ENCODE results near the gene CEACAM3. TPM values are rescaled to one million over a fixed set of nuclear protein-coding genes. Genes with fewer than 3 reads are reported as not detected.

The CEACAM3 gene
- polyA plus RNA-seq, 3 donors: 0.09 to 0.15 TPM; not detected in 1

DNA sequence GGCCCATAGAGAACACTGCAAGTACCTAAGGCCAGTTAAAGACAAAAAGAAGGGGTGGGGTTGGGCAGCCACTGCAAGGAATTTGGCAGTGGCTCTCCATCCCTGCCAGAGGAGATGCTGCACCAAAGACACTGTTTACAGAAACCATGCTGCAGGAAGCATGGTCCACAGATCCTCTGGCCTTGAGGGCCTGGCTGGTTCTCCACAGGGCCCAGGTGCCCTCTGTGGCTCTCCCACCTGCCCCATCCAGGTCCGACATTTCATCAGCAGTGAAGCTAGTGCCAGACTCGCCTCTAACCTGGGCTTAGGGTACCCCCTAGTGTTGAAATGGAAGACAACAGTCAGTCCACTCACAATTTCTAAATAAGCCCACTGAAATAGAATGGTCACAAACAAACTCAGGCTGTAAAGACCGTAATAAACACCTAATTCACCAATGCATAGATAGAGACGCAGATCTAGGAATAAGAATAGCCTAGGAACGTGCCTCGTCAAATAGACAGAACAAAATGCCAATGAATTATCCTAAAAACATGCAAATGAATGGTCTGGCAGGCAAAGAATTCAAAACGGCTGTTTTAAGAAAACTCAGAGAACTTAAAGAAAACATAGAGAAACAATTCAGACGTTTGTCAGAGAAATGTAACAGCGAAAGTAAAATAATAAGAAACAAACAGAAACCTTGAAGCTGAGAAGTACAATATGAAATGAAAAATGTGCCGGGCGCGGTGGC lies 24.8 kb downstream of the CEACAM3 start:
- DNase-seq (ENCODE audit: extremely low read depth in 1 of 11, low read depth in 9 of 11, low spot score in 4 of 11): peak in 8 of 11 donors; percentile 9 to 29 (median 14)

DNA sequence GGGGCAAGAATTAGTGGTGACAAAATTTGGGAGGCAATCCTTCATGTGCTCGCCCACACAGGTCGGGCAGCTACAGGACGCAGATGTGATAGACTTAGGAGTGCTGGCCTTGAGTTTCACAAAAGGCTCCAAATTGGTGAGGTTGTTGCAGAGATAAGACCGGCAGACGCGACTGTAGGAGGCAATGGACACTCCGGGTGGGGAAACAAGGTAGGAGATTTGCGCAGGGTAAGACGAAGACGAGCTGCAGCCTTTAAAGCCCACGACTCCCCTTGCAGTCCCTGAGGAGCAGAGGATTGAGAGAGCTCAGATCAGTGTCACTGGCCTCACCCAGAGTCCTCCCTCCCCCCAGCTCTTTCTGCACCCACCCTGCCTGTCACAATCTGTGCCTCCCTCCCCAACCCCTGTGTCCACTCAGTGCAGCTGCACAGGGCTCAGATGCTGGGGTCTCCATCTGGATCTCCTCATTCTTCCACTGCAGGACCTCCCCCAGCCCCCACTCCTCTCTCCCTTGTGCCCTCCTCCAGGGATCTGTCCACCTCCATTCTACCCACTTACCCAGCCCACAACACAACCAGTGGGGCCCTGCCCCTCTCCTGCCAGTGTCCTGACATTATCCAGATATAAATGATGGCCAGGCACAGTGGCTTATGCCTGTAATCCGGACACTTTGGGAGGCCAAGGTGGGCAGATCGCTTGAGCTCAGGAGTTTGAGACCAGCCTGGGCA lies 41.8 kb downstream of the CEACAM3 start:
- no peak for DNase-seq (ENCODE audit: extremely low read depth in 1 of 11, low read depth in 9 of 11, low spot score in 4 of 11)

DNA sequence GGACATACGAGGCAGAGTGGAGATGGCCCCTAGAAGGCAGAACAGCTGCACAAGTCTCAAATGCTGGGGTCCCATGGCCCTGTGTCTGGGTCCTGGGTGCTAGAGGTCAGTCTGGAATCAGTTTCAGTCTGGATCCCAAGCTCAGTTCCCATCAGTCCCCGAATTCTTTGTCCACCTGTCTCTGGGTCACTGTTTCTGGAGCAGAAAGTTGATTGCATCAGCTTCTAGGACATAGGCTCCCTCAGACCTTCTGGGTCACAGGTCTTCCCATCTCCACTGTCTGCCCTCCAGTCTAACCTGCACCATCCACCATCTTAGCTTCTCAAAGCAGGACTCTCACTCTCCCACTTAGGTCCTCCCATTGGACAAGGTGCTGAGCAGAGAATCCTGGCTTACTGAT lies 42.8 kb downstream of the CEACAM3 start:
- no peak for DNase-seq (ENCODE audit: extremely low read depth in 1 of 11, low read depth in 9 of 11, low spot score in 4 of 11)

DNA sequence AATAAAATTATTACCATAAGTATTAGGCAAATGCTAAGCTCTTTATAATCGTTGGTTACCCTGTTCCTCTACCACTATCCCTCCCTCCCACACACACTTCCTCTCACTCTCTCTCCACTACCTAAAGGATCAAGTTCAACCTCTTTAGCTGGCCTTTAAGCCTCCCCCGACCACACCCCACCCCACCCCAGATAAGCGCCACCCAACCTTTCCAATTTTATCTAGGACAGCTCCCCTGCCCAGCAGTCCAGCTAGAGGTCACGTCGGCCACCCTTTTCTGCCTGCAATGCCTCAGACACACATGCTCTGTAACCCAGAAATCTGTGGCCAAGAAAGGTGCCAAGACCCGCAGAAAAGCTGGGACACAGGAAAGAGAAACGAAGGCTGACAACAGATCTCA lies 47.0 kb downstream of the CEACAM3 start:
- DNase-seq (ENCODE audit: extremely low read depth in 1 of 11, low read depth in 9 of 11, low spot score in 4 of 11): no peak

DNA sequence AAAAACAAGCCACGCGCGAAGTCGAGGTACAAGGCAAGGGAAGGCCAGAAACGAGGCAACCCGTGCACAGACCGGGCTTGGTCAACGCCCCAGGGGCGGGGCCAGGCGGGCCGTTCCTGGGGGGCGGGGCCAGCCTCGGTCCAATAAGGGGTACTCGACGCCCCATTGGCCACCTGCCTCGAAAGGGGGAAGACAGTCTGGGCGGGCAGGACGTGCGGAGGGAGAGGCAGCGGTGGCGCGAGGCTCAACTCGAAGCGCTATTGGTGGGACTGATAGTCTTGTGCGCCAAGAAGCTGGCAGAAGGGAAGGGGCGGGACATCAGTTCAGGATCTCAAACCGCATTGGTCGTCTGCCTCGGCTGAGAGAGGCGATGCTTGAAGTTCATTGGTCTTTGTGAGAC lies 48.2 kb downstream of the CEACAM3 start, which contains the start of gene LYPD4:
TSS of gene LYPD4 (minus strand) at position 83 of the 400 bp plus-strand sequence. CDS start 5,398 bp downstream, outside the sequence.
- no peak for DNase-seq (ENCODE audit: extremely low read depth in 1 of 11, low read depth in 9 of 11, low spot score in 4 of 11)

DNA sequence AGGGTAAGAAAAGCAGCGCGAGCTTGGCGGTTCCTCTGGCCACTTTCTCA lies 48.4 kb downstream of the CEACAM3 start, which contains the start of gene DMRTC2:
TSS of gene DMRTC2 (plus strand) at position 42 of the 50 bp plus-strand sequence. CDS start 2,387 bp downstream, outside the sequence.
- DNase-seq (ENCODE audit: extremely low read depth in 1 of 11, low read depth in 9 of 11, low spot score in 4 of 11): no peak

DNA sequence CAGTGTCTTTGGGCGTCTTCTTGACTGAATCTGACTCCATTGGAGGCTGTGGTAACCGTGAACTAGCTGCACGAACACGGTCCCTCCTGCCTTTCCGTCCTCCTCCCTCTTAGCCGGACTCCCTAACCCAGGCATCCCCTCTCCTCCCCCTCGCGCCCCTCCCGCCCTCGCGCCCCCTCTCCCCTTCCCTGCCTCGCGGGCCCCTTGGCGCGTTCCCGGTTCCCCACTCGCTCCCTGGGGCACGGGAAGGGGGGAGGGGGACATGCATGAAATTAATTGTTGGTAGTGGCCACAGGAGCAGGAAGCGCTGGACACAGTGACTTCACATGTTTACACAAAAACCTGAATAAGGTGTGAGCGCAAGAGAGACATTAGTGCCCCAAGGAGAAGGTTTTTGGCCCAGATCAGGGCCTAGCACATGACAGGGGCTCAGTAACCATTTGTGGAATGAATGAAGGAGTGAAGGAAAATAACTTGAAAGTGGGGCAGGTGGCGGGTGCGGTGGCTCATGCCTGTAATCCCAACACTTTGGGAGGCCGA lies 48.7 kb downstream of the CEACAM3 start:
- no peak for DNase-seq (ENCODE audit: extremely low read depth in 1 of 11, low read depth in 9 of 11, low spot score in 4 of 11)

DNA sequence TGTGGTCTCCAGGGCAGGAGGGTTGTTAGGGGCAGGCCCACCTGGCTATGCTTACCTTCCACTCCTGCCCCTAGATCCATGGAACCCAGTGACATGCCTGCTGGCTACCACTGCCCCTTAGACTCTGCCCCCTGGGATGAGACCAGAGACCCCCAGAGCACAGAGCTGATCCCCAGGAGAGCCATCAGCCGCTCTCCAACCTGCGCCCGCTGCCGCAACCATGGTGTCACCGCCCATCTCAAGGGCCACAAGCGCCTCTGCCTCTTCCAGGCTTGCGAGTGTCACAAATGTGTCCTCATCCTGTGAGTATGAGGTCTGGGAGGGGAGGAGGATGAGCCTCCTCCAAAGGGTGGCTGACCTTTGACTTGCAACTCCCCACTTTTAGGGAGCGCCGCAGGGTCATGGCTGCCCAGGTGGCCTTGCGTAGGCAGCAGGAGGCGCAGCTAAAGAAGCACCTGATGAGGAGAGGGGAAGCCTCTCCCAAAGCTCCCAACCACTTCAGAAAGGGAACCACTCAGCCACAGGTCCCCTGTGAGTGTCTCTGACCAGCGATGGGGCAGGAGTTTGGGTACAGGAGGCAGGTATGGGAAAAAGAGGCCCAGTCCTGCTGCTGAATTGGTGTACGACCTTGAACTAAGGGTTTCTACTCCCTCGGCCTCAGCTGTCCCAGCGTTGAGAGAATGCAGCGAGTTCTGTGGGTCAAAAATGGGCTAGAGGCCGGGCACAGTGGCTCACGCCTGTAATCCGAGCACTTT lies 51.1 kb downstream of the CEACAM3 start:
- no peak for DNase-seq (ENCODE audit: extremely low read depth in 1 of 11, low read depth in 9 of 11, low spot score in 4 of 11)

DNA sequence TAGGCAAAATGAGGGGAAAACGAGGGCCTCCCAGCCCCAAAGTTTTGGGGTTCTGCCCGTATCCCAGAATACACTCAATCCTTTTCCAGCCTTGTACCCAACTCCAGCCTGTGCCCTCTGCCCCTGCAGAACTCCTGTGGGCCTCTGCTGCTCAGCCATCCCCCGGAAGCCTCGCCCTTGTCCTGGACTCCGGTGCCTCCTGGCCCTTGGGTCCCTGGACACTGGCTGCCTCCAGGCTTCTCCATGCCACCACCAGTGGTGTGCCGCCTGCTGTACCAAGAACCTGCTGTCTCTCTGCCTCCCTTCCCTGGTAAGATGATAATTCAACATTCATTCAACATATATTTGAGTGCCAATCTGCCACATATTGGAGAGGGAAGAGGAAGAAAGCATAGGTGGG lies 52.3 kb downstream of the CEACAM3 start:
- DNase-seq (ENCODE audit: extremely low read depth in 1 of 11, low read depth in 9 of 11, low spot score in 4 of 11): no peak

DNA sequence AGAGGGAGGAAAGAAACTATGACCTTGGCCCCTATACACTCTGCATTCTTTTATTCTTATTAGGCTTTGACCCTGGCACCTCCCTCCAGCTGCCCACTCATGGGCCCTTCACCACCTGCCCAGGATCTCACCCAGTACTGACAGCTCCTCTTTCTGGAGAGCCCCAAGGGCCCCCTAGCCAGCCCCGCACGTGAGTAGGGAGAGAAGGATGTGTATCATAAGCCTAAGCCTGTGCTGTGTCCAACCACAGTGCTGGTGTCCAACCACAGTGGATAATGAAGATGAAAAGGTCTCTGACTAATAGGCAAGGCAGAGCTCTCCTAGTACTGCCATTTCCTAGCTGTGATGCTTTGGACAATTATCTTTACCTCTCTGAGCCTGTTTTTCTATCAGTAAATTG lies 52.7 kb downstream of the CEACAM3 start:
- no peak for DNase-seq (ENCODE audit: extremely low read depth in 1 of 11, low read depth in 9 of 11, low spot score in 4 of 11)

DNA sequence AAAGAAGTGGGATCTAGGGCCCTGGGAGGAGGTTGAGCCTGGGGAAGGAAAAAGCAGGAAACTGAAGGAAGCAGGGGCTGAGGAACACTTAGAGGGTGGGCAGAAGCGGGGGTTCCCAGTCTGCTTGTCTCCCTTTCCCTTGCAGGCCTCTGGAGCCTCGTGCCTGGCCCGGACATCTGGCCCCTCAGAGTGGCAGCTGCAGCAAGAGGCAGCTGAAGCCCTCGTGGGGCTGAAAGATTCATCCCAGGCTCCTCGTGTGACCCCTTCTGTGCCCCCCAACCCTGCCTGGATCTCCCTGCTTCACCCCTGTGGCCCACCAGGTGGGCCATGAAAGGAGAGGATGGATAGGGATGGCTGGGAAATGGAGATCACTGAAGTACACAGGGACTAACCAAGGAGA lies 54.0 kb downstream of the CEACAM3 start:
- DNase-seq (ENCODE audit: extremely low read depth in 1 of 11, low read depth in 9 of 11, low spot score in 4 of 11): no peak

DNA sequence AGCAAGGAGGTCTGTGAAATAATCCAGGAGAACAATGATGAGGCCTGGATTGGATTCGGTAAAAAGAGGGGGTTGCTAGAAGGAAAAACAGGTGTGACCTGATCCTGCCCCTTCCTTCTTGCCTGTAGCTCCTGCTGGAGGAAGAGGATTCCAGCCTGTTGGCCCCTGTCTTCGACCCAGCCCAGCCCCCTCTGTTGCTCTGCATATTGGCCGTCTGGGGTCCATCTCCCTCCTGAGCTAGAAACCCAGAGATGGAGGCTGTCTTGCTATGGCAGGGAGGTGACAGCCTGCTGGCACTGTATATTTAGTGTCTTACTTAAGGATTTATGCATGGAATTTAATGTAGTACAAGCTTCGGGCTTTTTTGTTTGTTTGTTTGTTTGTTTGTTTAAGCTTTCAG lies 55.1 kb downstream of the CEACAM3 start:
- no peak for DNase-seq (ENCODE audit: extremely low read depth in 1 of 11, low read depth in 9 of 11, low spot score in 4 of 11)

DNA sequence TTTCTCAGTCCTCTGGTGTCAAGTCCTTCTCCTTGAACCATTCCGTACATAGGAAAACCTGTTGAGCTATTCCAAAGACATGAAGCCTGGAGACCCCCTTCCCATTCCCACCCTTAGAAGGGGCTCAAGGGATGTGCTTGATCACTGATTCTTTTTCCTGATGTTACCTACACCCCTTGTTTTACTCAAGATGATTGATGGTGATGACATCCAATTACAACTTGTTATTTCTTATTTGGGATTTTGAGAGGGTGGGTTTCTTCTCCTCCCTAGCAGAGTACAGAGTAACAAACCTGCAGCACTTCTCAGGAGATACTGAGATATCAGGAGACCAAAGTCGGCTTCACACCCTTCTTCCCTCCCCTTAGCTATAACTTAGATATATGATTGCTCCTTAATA lies 57.0 kb downstream of the CEACAM3 start:
- DNase-seq (ENCODE audit: extremely low read depth in 1 of 11, low read depth in 9 of 11, low spot score in 4 of 11): no peak

DNA sequence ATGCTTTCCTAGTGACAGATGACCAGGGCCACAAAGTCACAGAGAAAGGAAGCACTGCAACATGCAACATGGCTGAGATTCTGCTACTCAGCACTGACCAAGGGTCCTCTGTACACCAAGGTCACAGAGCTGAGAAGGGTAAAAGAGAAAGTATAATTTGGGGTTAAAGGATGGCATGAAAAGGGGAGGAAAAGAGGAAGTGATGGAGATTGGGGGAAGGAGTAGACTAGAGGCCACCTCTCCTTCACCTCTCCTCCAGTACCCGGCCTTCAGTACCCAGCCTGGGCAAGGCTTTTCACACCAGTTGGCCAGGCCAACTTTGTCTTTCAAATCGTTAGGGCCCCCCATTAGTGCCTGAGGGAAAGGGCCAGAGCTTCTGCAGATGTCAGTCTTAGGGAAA lies 57.4 kb downstream of the CEACAM3 start:
- no peak for DNase-seq (ENCODE audit: extremely low read depth in 1 of 11, low read depth in 9 of 11, low spot score in 4 of 11)

DNA sequence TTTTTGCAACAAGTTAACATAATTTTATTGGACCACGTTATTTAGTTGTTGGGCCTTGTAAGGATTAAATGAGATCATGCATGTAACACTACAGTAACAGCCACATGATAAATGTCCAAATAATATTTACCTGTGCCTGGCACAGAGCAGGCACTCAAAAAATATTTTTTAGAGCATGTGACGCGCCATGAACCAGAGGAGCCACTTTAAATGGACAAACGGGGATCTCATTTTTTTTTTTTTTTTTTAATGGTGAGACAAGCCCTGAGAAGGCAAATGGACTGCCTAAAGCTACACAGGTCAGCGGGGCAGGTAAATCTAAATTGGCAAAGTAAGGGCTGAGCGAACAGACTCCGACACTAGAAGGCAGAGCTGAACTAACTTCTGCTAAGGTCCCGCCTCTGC lies 62.8 kb downstream of the CEACAM3 start:
- DNase-seq (ENCODE audit: extremely low read depth in 1 of 11, low read depth in 9 of 11, low spot score in 4 of 11): no peak

DNA sequence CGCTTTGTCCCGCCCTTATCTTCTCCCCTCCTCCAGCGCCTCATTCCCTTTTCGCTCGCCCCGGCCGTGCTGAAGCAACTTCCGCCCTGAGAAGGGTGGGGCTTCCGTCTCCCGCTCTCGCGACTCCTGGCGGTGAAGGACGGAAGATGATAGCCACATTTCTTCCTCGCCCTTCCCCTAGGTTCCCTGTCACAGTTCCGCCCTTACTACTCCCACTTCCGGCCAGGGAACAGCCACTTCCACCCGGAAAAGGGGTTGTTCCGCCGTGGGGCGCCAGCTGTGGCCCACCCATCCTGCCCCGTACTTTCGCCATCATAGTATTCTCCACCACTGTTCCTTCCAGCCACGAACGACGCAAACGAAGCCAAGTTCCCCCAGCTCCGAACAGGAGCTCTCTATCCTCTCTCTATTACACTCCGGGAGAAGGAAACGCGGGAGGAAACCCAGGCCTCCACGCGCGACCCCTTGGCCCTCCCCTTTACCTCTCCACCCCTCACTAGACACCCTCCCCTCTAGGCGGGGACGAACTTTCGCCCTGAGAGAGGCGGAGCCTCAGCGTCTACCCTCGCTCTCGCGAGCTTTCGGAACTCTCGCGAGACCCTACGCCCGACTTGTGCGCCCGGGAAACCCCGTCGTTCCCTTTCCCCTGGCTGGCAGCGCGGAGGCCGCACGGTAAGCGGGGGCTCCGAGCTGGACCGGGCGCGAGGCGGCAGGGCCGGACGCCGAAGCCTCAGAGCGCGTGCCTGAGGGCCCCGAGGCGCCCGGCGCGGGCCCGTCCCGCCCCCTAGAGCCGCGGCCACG lies 63.4 kb downstream of the CEACAM3 start, which contains the start of gene RPS19:
TSS of gene RPS19 (plus strand) at position 638 of the 801 bp plus-strand sequence. CDS start 520 bp downstream, outside the sequence.
- DNase-seq (ENCODE audit: extremely low read depth in 1 of 11, low read depth in 9 of 11, low spot score in 4 of 11): peak; percentile 98 to 100 (median 99)

DNA sequence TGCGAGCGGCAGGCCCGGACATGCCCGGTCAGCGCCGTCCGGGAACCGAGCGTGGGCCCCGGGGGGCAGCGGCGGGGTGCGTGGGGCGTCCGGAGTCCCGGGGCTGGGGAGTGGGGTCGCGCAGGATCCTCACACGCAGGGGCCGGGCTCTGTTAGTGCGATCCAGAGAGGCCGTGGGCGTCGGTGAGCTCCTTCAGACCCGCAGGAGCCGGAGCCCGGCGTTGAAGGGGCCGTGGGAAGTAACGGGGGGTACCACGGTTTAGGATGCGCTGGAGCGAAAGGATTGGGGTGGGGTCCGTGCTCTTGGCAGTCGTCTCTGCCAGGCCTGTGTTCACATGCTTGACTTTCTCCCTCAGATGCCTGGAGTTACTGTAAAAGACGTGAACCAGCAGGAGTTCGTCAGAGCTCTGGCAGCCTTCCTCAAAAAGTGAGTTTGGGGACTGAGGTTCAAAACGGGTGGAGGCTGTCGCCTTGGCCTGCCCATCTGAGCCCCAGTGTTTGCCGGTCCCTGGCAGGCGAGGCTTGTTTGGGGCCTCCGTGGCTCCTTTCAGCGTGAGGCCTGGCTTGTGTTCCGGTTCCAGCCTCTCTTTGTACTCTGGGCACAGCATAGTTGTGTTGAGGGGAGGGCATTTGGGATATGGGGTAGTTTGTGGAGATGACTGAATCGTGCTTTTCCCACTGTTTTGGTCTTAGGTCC lies 64.2 kb downstream of the CEACAM3 start:
- no peak for DNase-seq (ENCODE audit: extremely low read depth in 1 of 11, low read depth in 9 of 11, low spot score in 4 of 11)
